GM19238 (cell line): ENCODE measurements around the gene SLC25A47.
A peak's percentile ranks its signal among the peaks of the same experiment; 100 is the strongest.
"Not testable (repeated sequence)": the region's sequence is repeated elsewhere in the genome, so short reads cannot be mapped to it uniquely, and the experiment has no call there.

Source experiments
- DNase-seq: peaks from one replicate; pipeline ENCODE4 v3.0.0; 2011; ENCODE audit warnings: low spot score; ENCODE audit not compliant: insufficient read length

The SLC25A47 gene

DNA sequence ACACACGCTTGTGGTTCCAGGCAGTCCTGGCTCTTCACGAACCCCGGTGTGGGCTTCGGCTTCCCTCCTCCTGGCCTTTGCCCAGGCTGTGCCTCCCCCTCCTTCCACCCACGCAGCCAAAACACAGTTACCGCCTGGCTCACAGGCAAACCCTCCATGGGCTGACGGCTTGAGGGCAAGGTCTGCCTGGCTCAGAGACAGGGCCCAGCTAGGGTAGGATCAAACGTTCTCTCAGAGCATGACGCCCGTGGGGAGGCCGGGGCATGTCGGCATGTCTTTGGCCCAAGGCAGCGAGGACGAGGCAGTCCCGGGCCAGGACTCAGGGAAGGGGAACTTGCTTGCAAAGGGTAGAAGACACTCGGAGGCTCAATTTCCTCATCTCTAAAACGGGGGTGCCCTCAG is 2.1 kb downstream of the SLC25A47 start:
- DNase-seq = no peak

DNA sequence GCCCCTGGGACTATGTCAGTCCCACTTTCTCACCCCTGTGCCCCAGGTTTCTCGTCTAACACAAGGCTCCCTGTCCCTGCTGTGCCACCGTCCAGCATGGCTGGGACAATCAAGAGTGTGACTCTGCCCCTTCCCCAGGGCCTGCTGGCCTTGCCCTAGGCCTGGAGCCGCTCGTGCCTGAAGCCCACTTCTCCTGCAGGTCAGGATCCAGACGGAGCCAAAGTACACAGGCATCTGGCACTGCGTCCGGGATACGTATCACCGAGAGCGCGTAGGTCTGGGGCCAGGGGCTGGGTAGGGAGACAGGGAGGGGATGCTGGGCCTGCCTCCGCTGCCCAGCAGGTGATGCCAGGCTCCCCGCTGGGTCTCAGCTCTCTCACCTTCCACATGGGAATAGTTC is 2.8 kb downstream of the SLC25A47 start:
- no peak for DNase-seq

DNA sequence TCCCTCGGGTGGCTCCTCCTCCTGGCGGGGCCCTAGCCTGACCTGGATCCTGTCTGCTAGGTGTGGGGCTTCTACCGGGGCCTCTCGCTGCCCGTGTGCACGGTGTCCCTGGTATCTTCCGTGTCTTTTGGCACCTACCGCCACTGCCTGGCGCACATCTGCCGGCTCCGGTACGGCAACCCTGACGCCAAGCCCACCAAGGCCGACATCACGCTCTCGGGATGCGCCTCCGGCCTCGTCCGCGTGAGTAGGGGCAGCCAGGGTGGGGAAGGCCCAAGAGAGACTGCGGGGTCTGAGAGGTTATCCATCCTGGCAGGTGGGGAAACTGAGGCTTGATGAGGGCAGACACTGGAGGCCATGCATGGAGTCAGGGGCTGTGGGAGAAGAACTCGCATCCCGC is 4.0 kb downstream of the SLC25A47 start:
- no peak for DNase-seq

DNA sequence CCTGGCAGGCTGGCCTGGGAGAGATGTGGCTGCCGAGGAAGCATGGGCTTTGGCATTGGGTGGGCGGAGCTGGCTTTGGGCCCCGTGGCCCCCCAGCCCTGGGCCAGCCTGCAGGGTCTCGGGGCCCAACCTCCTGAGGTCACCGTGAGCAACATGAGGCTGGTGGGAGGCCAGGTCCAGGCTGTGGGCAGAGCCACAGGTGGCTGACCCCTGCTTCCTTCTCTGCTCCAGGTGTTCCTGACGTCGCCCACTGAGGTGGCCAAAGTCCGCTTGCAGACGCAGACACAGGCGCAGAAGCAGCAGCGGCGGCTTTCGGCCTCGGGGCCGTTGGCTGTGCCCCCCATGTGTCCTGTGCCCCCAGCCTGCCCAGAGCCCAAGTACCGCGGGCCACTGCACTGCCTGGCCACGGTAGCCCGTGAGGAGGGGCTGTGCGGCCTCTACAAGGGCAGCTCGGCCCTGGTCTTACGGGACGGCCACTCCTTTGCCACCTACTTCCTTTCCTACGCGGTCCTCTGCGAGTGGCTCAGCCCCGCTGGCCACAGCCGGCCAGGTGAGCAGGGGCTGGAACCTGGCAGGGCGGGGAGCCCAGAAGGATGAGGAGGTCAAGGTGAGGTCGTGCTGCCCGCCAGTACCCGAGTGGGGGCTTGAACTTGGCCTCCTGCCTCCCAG is 5.5 kb downstream of the SLC25A47 start:
- no peak for DNase-seq

DNA sequence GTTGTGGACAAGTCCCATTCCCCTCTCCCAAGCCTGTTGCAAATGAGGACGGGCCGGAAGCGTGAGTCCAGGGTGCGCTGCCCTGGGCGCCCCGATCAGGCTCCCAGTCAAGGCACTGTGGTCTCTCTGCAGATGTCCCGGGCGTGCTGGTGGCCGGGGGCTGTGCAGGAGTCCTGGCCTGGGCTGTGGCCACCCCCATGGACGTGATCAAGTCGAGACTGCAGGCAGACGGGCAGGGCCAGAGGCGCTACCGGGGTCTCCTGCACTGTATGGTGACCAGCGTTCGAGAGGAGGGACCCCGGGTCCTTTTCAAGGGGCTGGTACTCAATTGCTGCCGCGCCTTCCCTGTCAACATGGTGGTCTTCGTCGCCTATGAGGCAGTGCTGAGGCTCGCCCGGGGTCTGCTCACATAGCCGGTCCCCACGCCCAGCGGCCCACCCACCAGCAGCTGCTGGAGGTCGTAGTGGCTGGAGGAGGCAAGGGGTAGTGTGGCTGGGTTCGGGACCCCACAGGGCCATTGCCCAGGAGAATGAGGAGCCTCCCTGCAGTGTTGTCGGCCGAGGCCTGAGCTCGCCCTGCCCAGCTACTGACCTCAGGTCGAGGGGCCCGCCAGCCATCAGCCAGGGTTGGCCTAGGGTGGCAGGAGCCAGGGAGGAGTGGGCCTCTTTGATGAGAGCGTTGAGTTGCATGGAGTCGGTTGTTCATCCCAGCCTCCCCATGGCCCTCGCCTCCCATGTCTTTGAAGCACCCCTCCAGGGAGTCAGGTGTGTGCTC is 6.3 kb downstream of the SLC25A47 start:
- DNase-seq = no peak

DNA sequence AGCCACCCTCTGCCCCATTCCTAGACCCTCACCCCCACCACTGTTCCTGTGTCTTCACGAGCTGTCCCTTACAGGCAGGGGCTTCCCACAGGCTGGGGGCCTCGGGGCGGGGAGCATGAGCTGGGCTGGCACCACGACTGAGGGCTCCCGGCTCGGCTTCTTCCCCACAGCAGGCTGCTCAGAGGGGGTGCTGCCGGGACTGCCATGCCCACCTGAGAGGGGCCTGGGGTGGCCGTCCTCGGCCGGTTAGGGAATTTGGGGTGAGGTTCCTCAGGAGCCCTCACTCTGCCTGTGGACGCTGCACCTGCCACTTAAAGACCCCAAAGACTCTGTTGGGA is 6.8 kb downstream of the SLC25A47 start:
- no peak for DNase-seq

DNA sequence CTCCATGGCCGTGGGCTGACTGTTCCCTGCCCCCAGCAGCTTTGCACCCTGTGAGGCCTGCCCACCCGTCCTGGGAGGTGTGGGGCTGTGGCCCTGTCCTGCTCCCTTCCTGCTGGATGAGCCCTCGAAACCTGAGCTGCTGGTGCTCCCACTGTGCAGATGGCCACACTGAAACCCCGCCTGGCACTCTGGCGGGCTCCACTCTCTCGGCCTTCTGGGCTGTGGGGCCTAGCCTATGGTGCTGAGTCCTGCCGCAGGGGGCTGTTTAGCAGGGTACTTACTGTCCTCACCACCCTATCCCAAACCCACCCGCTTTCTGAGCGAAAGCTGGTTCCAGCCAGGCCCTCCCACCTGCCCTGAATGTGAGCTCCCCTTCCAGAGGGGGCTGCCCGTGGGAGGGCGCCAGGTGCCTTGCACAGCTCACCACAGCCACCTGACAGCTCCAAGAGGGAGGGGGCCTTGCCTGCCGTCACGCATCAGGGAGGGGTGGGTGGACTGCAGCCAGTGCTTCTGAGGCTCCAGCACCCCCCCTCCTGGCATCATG is 7.3 kb downstream of the SLC25A47 start:
- DNase-seq = no peak

DNA sequence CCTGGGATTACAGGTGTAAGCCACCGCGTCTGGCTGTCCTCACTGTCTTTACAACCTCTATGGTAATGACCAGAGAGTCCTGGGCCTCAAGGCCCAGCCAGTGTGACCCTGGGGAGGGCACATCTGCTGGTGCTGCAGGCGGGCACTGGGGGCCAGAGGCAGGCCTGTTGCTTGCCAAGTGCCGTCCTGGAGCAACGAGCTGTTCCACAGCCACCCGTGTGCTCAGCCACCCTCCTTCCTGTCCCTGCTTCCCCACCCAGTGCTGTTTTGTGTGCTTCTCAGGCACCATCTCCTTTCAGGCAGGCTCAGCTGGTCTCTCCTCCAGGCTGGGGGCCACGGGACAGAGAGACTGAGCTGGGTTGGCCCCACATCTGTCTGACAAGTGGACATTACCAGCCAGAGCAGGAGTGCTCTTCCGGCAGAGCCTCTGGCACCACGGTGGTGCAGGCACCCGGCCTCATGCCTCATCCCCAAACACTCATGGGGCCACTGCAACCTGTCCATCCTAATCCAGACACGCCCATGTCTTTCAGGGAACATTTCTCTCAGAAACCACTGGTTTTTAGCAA is 9.0 kb downstream of the SLC25A47 start:
- DNase-seq = no peak

DNA sequence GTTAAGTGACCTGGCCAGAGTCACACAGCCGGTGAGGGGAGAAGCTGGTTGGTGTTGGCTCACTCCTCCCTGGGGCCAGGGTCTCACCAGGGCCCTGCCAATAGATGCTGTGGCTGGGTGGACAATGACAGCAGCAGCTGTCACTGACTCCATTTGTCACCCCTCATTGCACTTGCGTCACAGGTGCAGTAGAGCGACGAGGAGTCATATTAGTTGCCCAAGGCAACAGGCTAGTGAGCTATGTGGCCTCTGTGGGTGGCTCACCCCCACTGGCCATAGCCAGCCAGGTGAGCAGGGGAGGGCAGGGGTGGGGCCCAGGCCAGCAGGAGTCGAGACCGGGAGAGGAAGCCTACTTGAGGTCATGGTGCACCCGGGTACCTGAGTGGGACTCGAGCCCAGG is 9.7 kb downstream of the SLC25A47 start:
- DNase-seq = no peak

DNA sequence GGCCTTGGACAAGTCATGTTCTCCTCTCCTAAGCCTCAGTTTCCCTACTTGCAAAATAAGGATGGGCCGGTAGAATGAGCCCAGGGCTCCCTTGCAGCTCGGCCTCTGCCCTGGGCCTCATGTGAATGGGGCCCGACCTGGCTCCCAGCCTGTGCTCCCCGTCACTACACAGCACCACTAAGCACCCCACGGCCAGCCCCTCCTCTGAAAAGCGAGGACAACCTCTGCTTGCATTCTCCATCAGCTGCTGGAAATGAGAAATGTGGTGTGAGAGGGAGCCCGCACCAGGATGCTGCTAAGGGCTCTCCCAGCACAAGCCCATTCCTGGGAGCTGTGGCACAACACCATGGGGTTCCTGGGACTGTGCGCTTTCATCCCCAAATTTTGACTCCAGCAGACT is 10.2 kb downstream of the SLC25A47 start:
- no peak for DNase-seq

DNA sequence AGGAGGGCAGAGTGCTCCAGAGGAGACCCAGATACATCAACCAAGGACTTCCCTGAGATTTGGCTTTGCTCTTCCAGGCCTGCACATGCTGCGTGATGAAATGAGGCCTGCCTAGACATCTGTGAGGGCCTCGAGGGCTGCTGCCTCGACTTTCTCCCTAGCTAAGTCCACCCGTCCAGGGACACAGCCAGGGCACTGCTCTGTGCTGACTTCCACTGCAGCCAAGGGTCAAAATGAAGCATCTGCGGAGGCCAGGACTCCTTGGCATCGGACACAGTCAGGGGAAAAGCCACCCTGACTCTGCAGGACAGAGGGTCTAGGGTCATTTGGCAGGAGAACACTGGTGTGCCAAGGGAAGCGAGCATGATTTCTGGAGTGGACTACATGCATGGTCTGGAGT is 10.7 kb downstream of the SLC25A47 start:
- DNase-seq = no peak

DNA sequence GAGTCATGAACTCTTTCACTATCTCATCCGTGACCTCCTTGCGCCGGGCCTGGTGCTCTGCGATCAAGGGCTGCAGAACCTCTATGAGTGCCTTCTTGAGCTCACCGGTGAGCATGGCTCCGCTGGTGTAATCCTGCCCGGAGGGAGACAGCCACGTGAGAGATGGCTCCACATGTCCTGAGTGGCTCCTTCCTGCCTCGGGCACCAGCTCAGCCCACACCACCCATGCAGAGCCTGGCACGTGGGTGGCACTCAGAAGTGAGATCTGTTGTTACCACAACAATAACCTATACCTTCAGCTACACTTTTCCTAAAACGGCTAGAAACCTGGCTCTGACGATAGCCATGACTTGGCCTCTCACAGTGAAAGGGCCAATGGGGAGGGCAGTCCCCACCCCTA is 11.8 kb downstream of the SLC25A47 start:
- no peak for DNase-seq

DNA sequence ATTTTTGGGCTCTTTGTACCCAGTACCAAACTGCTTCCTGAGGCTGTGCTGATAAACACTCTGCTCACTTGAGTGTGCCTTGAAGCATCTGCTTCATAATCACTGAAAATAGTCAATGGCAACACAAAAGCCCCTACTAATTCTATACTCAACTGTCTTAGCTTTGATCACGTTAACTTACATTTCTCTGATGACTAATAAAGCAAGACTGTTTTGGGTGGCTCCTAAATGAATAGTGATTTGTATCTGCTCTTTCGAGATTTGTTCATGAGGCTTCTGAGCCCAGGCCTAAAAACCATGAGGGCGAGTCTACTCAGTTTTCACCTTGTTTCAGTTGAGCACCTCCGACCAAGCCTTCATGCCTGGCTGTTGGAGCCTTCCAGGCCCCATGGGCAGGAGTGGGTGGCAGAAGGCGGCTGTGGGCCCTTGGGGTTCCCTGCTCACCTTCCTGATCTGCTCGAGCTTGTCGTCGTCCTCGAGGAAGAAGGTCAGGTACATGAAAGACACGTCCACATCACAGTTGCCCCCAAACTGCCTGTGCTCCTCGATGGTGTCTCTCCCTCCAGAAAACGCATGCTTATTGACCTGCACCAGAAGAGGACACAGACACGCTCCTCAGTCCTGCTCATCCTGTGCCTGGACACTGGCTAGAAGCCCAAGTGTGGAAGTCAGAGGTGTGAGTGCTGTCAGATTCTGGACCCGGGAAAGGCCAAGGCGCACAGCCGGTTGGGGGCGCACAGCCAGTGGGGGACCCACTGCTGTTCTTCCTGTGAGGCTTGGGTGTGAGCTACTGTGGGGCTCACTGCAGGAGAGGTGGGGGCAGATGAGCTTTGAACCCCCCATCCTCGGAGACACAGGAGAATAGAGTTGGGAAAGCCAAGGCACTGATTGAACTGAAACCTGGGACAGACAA is 13.7 kb downstream of the SLC25A47 start:
- no peak for DNase-seq

DNA sequence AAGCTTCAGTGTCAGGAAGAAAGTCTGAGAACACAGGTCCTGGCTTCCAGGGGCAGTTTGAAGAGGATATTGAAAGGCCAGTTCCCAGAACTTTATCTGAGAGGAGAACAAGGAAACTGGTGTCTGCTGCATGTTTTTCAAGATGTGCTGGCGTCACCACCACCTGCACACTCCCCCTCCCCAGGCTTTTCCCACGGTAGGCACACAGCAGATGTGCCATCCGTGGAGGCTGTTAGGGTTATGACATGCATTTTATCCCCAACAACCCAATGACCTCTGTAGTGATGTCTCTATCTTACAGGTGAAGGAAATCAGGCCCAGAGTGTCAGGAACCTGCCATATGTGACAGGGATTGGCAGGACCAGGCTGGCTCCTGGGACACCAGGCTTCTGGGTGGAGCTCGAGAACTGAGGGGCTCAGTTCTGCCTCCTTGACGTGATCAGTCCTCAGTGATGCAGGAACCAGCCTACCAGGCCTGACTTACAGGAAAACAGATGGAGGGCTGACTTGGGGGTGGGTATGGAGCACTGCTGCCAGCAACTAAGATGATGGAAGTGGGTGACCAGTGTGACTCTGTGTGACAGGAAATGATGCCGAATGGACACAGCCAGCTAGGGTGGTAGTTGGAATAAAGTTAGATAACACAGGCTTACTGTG is 16.8 kb downstream of the SLC25A47 start:
- DNase-seq = no peak

DNA sequence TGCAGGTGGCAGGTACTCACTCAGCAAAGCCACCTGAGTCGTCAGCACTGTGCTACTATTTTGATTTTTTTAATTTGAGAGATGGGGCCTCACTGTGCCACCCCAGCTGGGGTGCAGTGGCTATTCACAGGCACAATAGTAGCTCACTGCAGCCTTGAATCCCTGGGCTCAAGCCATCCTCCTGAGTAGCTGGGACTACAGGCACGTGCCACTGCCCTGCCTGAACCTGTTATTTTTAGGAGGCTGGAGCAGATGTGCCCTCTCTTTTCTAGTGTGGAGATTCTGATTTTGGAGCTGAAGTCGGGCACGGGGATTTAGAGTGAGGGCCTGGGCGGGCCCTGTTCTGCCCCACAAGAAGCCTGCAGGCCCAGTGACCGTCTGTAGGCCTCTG is 17.3 kb downstream of the SLC25A47 start:
- no peak for DNase-seq

DNA sequence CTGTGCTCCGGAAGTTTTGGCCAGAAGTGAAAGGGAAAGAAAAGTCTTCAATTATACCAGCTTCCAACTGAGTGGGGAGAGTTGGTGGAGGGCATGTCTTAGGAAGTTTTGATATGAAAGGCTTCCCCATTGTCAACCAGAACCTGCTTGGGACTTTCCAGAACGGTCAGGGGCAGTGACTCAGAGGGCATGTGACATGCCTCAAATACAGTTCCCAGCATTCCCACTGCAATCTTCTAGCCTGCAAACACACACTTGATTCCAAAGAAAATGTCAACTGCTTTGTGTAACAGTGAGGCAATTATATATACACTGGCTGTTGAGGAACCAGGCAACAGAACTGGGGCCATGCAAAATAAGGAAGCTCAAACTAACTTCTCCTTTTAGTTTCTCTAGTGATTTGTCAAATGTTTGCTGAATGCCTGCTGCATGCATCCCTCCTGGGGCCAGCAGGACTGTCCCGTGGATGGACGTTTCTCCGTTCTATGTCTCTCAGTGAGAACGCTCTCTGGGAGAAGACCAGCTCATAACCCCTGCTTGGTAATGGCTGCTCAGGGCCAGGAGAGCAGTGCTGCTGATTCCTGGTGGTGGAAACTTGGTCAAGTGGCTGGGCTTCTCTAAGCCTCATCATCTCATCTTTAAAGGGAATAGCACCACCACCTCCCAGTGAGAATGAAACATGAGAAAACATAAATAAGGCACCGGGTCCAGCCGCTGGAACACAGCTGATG is 18.3 kb downstream of the SLC25A47 start:
- peak; percentile 34 for DNase-seq

DNA sequence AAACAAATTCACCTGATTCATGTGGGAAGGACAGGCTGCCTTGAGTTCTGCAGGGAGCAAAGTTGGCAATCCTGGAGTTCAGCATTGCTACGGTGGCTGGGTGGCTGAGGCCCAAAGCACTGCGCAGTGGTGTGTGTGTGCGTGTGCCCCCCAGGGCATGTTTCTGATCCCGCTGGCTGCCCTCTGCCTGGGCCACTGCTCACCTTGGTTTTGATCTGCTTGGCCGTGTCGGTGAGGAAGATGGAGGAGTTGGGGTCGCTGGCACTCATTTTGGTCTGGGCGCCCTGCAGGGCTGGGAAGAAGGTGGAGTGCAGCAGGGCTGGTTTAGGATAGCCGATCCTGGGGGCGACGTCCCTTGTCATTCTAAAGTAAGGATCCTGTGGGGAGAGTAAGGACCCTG is 19.1 kb downstream of the SLC25A47 start:
- no peak for DNase-seq

DNA sequence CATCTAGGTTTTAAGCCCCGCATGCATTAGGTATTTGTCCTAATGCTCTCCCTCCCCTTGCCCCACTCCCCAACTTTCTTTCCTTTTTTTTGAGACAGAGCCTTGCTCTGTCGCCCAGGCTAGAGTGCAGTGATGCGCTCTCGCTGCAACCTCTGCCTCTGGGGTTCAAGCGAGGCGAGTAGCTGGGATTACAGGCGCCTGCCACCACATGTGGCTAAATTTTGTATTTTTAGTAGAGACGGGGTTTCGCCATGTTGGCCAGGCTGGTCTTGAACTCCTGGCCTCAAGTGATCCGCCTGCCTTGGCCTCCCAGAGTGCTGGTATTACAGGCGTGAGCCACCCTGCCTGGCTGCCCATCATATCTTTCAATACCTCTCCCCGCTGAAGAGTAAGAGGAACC is 19.7 kb downstream of the SLC25A47 start:
- not testable (repeated sequence) for DNase-seq

DNA sequence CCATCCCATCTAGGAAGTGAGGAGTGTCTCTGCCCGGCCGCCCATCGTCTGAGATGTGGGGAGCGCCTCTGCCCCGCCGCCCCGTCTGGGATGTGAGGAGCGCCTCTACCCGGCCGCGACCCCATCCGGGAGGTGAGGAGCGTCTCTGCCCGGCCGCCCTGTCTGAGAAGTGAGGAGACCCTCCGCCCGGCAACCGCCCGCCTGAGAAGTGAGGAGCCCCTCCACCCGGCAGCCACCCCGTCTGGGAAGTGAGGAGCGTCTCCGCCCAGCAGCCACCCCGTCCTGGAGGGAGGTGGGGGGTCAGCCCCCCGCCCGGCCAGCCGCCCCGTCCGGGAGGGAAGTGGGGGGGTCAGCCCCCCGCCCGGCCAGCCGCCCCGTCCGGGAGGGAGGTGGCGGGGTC is 21.5 kb downstream of the SLC25A47 start:
- DNase-seq = not testable (repeated sequence)

DNA sequence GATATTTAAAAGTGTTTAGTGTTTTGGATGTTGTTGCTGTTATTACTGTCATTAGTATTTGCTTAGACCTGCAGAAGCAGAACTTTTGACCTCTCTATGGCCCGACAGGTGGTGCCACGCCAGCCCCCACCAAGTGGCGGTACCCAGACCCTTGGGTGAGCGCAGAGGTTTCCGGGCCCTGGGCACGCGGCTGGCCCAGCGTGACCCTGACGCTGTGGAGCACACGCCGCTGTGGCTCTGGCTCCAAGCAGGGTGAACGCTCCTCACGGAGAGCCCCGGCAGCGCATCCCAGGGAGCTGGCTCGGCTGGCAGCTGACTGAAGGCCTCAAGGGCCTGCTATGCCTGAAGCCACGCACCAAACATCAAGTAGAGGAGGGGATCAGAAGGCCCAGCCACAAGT is 22.6 kb downstream of the SLC25A47 start:
- no peak for DNase-seq
